Panc1 (cell line): ENCODE data around the gene ALOXE3.

Source experiments
- CTCF ChIP-seq: fragments of 450-650 bp; IDR thresholded peaks from 2 replicates; pipeline ENCODE4 v1.5.1; 2017; ENCODE audit warnings: mild to moderate bottlenecking
- POLR2AphosphoS5 ChIP-seq: IDR thresholded peaks from 2 replicates; pipeline ENCODE4 v1.6.1; 2012; ENCODE audit warnings: mild to moderate bottlenecking, low read depth, low read length, moderate library complexity
- REST ChIP-seq, 2 experiments: IDR thresholded peaks; 2 replicates each; pipeline ENCODE4 v1.6.1; 2011 to 2012; ENCODE audit warnings: low read depth in 2 of 2, control low read depth in 1 of 2, low read length in 1 of 2, mild to moderate bottlenecking in 1 of 2, moderate library complexity in 1 of 2; ENCODE audit not compliant: insufficient read depth in 1 of 2
- TCF7L2 ChIP-seq: IDR thresholded peaks from 2 replicates; pipeline ENCODE4 v1.6.1; 2011; ENCODE audit warnings: mild to moderate bottlenecking, low read depth, low read length, inconsistent platforms

GRCh38 chr17:8153525-8153956, 35.2 kb upstream of the ALOXE3 start:
- TF ChIP-seq CTCF (no peak), POLR2AphosphoS5 (no peak), REST (IDR thresholded peaks at IDR 0.05; ENCODE audit: insufficient read depth in 1 of 2, low read depth in 2 of 2, low read length in 1 of 2) (no peak), TCF7L2 (no peak)
